Transverse colon (tissue), 4 donors: Measurements from ENCODE around the gene COL8A1. TPM values are rescaled to one million over a fixed set of nuclear protein-coding genes. Genes with fewer than 3 reads are reported as not detected.
A peak's percentile ranks its signal among the peaks of the same experiment; 100 is the strongest.

Experiments used
- DNase-seq: peaks from one replicate; pipeline ENCODE4 v3.0.0-alpha.2; 2019
- H3K27ac ChIP-seq, 4 donors: fragments of 200-600 bp; sonication (generic); 2 replicates each; pipeline ENCODE4 v1.5.1; 2016 to 2018; ENCODE audit warnings: inconsistent platforms in 4 of 4
- H3K27me3 ChIP-seq: fragments of 200-600 bp; sonication (generic); 2 replicates; pipeline ENCODE4 v1.5.1; 2017; ENCODE audit warnings: inconsistent platforms
- H3K36me3 ChIP-seq, 4 donors: fragments of 200-600 bp; sonication (generic); 2 replicates each; pipeline ENCODE4 v1.5.1; 2017 to 2019; ENCODE audit warnings: inconsistent platforms in 4 of 4
- H3K4me1 ChIP-seq, 4 donors: fragments of 200-600 bp; sonication (generic); 2 replicates each; pipeline ENCODE4 v1.5.1; 2017 to 2020; ENCODE audit warnings: inconsistent platforms in 4 of 4
- H3K4me3 ChIP-seq, 4 donors: fragments of 200-600 bp; sonication (generic); 1 replicate in 1 of 4; 2 replicates in 3 of 4; pipeline versions ENCODE4 v1.5.1 to v1.6.1; 2017 to 2019; ENCODE audit warnings: inconsistent platforms in 4 of 4
- H3K9me3 ChIP-seq, 2 donors: fragments of 200-600 bp; sonication (generic); 2 replicates each; pipeline ENCODE4 v1.5.1; 2017 to 2019; ENCODE audit warnings: inconsistent platforms in 2 of 2
- EP300 ChIP-seq: sonication (generic); formaldehyde crosslinking; IDR thresholded peaks from one replicate; pipeline ENCODE4 v1.6.1; 2017; ENCODE audit warnings: antibody characterized with exemption, low read depth
- POLR2A ChIP-seq: fragments of 450-650 bp; IDR thresholded peaks from one replicate; pipeline ENCODE4 v1.6.1; 2016; ENCODE audit warnings: antibody characterized with exemption, mild to moderate bottlenecking, moderate library complexity
- POLR2AphosphoS5 ChIP-seq, 3 donors: sonication (generic); formaldehyde crosslinking; IDR thresholded peaks; one replicate each; pipeline ENCODE4 v1.6.1; 2016; ENCODE audit warnings: antibody characterized with exemption in 3 of 3
- WGBS, 2 donors: methylation state at CpG; one replicate each; pipeline ENCODE4 v1.1.5; 2018; ENCODE audit warnings: low coverage in 1 of 2; 5-methylcytosine and 5-hydroxymethylcytosine counted together
- in situ Hi-C, 4 donors: fragments of 200-750 bp; cut with MboI; loops; one replicate each; pipeline versions ENCODE4 v1.15.0 to v1.15.1; 2017; ENCODE audit warnings: low sequenced_read_pairs in 3 of 4, low pct_ligation_motif_present in 1 of 4, low pct_unique_long_range_greater_than_20kb in 1 of 4
- intact Hi-C: fragments of 100-400 bp; cut with DNase I; formaldehyde crosslinking; loops from one replicate; pipeline ENCODE4 v1.15.1; 2023; ENCODE audit warnings: low total_unique reads
- total RNA-seq, 4 donors: library from RNA; depleted of rRNA; stranded (reverse); fragments of >200 nt; gene quantifications; one replicate each; pipeline ENCODE4 v1.1.0, GENCODE V29; 2016
- TF ChIP-seq, protein P1 (sequence below), 5 experiments: fragments of 200-600 bp in 3 of 5; fragments of 450-650 bp in 2 of 5; sonication (generic) in 3 of 5; IDR thresholded peaks; 1 replicate in 2 of 5; 2 replicates in 3 of 5; pipeline ENCODE4 v1.5.1; 2016 to 2017; ENCODE audit warnings: antibody characterized with exemption in 5 of 5, inconsistent platforms in 3 of 5, mild to moderate bottlenecking in 2 of 5, moderate library complexity in 1 of 5

COL8A1 gene
- total RNA-seq, 4 donors from 2014 or later = 1.5 to 10.5 (median 3.7) TPM

DNA sequence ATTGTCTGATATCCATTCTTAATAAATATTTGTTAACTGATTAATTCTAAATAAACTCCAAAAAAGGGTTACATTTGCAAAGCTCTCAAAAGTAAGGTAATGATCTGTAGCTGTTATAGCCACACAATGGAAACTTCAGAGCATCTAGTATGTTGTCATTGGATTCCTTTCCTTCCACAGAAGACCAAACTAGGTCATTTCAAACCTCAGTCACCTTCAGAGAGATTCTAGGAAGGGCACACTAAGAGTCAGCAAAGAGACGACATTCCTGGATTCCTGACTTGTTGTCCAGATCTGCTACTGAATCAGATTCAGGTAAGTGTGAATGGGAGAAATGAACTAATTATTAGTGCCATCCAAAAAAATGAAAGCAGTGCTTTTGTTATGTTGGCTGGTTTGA, 3.0 kb upstream of the COL8A1 start:
- WGBS, 2 donors = 80 to 81% methylated on average over 1 of the region's 1 CpG

DNA sequence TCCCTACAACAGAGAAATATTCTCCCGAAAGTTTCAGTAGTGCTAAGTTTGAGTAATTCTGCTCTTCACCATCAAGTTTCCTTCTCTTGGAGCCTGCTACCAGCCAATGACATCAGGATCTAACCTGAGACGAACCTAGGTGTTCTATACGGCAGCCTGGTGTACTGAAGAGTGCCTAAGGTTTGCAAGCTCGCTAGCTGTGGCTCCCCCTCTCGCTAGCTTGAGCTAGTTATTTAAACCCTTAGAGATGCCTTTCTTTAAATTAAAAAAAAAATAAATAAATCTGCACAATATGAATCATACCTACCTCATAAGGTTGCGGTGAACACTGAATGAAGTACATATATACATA, 1.4 kb upstream of the COL8A1 start:
- WGBS, 2 donors = 16 to 32% methylated on average over 5 to 6 of the region's 6 CpGs
- Histone ChIP-seq H3K27me3 (peaks cover 53% of the 10 kb centered on the region), H3K4me1 (peaks cover 0 to 10% (median 0%) of the 10 kb centered on the region in 4 donors), H3K27ac (peak overlapping the region; percentile 55 to 86 (median 74)), H3K4me3 (peak overlapping the region; percentile 4 to 48 (median 33)), H3K36me3 (no peaks in the 10 kb centered on the region), H3K9me3 (no peaks in the 10 kb centered on the region)
- intact Hi-C loops (no loop called here), in situ Hi-C loops (no loop called here)
- no peak for DNase-seq
- TF ChIP-seq POLR2AphosphoS5 (IDR thresholded peaks at IDR 0.05) (no peak), POLR2A (no peak), EP300 (no peak)
- TF ChIP-seq, protein P1, sequence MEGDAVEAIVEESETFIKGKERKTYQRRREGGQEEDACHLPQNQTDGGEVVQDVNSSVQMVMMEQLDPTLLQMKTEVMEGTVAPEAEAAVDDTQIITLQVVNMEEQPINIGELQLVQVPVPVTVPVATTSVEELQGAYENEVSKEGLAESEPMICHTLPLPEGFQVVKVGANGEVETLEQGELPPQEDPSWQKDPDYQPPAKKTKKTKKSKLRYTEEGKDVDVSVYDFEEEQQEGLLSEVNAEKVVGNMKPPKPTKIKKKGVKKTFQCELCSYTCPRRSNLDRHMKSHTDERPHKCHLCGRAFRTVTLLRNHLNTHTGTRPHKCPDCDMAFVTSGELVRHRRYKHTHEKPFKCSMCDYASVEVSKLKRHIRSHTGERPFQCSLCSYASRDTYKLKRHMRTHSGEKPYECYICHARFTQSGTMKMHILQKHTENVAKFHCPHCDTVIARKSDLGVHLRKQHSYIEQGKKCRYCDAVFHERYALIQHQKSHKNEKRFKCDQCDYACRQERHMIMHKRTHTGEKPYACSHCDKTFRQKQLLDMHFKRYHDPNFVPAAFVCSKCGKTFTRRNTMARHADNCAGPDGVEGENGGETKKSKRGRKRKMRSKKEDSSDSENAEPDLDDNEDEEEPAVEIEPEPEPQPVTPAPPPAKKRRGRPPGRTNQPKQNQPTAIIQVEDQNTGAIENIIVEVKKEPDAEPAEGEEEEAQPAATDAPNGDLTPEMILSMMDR (IDR thresholded peaks at IDR 0.05) = no peak

More for the DNA sequence above, 3.0 kb upstream of the COL8A1 start:
- DNase-seq = no peak
- peaks cover 53% of the 10 kb centered on the region for H3K27me3 ChIP-seq
- no peak overlapping the region for H3K4me3 ChIP-seq
- in situ Hi-C loops (no loop called here), intact Hi-C loops (no loop called here)
- no peaks in the 10 kb centered on the region for H3K9me3 ChIP-seq
- TF ChIP-seq, protein P1 (IDR thresholded peaks at IDR 0.05) = no peak
- TF ChIP-seq POLR2AphosphoS5 (IDR thresholded peaks at IDR 0.05) = no peak
- no peak for TF ChIP-seq POLR2A
- no peak for TF ChIP-seq EP300
- peaks cover 0 to 10% (median 0%) of the 10 kb centered on the region in 4 donors for H3K4me1 ChIP-seq
- H3K36me3 ChIP-seq = no peaks in the 10 kb centered on the region
- H3K27ac ChIP-seq = no peak overlapping the region

DNA sequence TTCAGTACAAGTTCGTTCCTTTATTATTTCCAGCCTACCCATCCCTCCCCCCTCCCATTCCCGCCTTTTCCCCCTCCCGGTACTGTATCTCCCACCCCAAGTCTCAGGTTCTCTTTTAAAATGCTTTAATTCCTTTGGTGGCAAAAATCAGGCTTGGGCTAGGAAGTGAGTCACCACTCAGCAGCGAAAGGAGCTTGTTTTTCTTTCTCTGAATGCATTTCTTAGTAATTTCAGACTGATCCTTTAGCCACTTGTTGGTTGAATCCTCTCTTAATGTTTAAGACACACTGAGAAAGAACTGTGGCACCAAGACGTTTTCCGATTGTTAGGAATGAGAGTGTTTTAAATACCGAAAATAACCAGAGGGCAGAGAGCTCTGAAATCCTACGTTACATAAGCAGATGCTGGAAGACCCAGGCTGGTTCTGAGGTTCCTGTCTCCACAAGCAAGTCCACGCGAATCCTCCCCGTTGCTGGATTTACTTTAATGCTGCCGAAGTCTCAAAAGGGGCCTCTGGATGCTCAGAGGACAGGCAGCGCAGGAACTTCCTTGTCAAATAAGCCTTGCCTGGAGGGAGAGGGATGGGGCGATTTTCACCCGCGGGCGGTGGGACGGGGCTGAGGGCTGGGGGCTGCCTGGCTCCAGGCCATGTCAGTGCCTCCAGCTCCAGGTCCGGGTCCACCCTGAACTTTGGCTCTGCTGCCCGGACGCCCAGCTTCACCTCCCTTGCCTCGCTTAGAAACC, 854 bp upstream of the COL8A1 start:
- no peaks in the 10 kb centered on the region for H3K9me3 ChIP-seq
- TF ChIP-seq, protein P1 (IDR thresholded peaks at IDR 0.05) = no peak
- TF ChIP-seq POLR2AphosphoS5 (IDR thresholded peaks at IDR 0.05) = no peak
- no peak for TF ChIP-seq EP300
- no peak for TF ChIP-seq POLR2A
- peaks cover 0 to 10% (median 0%) of the 10 kb centered on the region in 4 donors for H3K4me1 ChIP-seq
- peak overlapping the region; percentile 15 to 48 (median 33) for H3K4me3 ChIP-seq
- in situ Hi-C loops (no loop called here), intact Hi-C loops (no loop called here)
- H3K27me3 ChIP-seq = peaks cover 53% of the 10 kb centered on the region
- no peaks in the 10 kb centered on the region for H3K36me3 ChIP-seq
- no peak for DNase-seq
- WGBS, 2 donors = 3 to 5% methylated on average over 6 to 22 of the region's 22 CpGs
- peak overlapping the region; percentile 55 to 86 (median 74) for H3K27ac ChIP-seq

DNA sequence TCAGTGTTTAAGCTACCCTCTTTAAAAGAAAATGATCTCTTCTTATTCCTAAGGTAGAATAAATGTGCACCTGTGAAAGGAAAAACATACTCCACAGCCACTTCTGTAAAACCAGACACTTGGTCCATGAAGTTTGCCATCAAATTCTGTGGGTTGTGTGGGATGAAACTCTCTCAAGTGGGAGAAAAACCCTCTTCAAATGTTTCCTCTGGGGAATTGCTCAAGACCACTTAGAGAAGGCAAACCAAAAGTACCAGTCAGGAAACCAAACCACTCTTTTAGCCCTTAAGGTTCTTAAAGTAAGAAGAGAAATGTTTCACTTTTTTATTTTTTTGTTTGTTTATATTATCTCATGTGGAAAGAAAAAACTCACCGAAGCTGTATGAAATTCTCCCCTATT, 1.2 kb downstream of the COL8A1 start:
- intact Hi-C loops = no loop called here
- Histone ChIP-seq H3K27me3 (peaks cover 48% of the 10 kb centered on the region), H3K4me3 (no peak overlapping the region), H3K27ac (peak overlapping the region in 3 of 4 donors; percentile 70 to 86 (median 78)), H3K9me3 (no peaks in the 10 kb centered on the region), H3K4me1 (peaks cover 0 to 10% (median 0%) of the 10 kb centered on the region in 4 donors), H3K36me3 (no peaks in the 10 kb centered on the region)
- in situ Hi-C loops = no loop called here
- no peak for DNase-seq
- no peak for TF ChIP-seq POLR2AphosphoS5 (IDR thresholded peaks at IDR 0.05)
- WGBS, 2 donors = 58 to 63% methylated on average over 1 of the region's 1 CpG
